ENCODE measurements around the gene TMEM269. TPM values are rescaled to one million over a fixed set of nuclear protein-coding genes. Genes with fewer than 3 reads are reported as not detected.

TMEM269 gene
- total RNA-seq, 5 donors from 2014 or later (not counting 1 experiment from before 2014, with no cell fraction given): 0.20 to 1.7 (median 0.88) TPM

GRCh38 chr1:42784547-42784945 is 245 bp upstream of the TMEM269 start:
- ChIA-PET CTCF (no interaction called here), POLR2A (interaction anchor here in 1 of 2 donors (0.6 kb wide), 1 partner anchor 215 kb away, joined by 4 read pairs; no protein-coding TSS in a partner anchor)
- ATAC-seq (replicated peaks in 1 of 4): no peak
- peaks cover 0 to 4% of the 10 kb centered on the region in 2 experiments for H3K27me3 ChIP-seq (replicated peaks in 1 of 2; ENCODE audit: control insufficient read depth in 2 of 2, extremely low read depth in 1 of 2, insufficient read depth in 2 of 2, low read length in 1 of 2)
- Mint-ChIP-seq H3K27me3 (no peaks in the 10 kb centered on the region), H3K27ac (no peak overlapping the region), H3K4me1 (peaks cover 14 to 20% (median 16%) of the 10 kb centered on the region in 3 donors), H3K9me3 (no peaks in the 10 kb centered on the region), H3K4me3 (peak overlapping the region; percentile 76 to 83 (median 78)), H3K36me3 (peaks cover 16% of the 10 kb centered on the region)
- no peak overlapping the region for H3K27ac ChIP-seq (ENCODE audit: low read length)
- no peaks in the 10 kb centered on the region for H3K9me3 ChIP-seq
- peak overlapping the region; percentile 55 to 63 for H3K4me3 ChIP-seq (ENCODE audit: control insufficient read depth in 1 of 2, extremely low read depth in 1 of 2, low read length in 1 of 2)
- peaks cover 0 to 13% of the 10 kb centered on the region in 2 donors for H3K36me3 ChIP-seq (ENCODE audit: control insufficient read depth in 2 of 2, extremely low read depth in 1 of 2, insufficient read depth in 1 of 2, low read length in 1 of 2)
- DNase-seq: no peak
- over 99% methylated on average over 14 of the region's 18 CpGs for WGBS (ENCODE audit: insufficient coverage)
- H3K4me1 ChIP-seq (ENCODE audit: control insufficient read depth in 1 of 2, extremely low read depth in 1 of 2, insufficient read depth in 2 of 2, low read length in 2 of 2): peaks cover 2 to 15% of the 10 kb centered on the region in 2 experiments

- Histone ChIP-seq H3K4me1 (ENCODE audit: control insufficient read depth in 1 of 2, extremely low read depth in 1 of 2, insufficient read depth in 2 of 2, low read length in 2 of 2) (peaks cover 2 to 15% of the 10 kb centered on the region in 2 experiments), H3K9me3 (no peaks in the 10 kb centered on the region), H3K27me3 (replicated peaks in 1 of 2; ENCODE audit: control insufficient read depth in 2 of 2, extremely low read depth in 1 of 2, insufficient read depth in 2 of 2, low read length in 1 of 2) (peaks cover 0 to 4% of the 10 kb centered on the region in 2 experiments), H3K4me3 (ENCODE audit: control insufficient read depth in 1 of 2, extremely low read depth in 1 of 2, low read length in 1 of 2) (no peak overlapping the region), H3K36me3 (ENCODE audit: control insufficient read depth in 2 of 2, extremely low read depth in 1 of 2, insufficient read depth in 1 of 2, low read length in 1 of 2) (peaks cover 0 to 3% of the 10 kb centered on the region in 2 donors), H3K27ac (ENCODE audit: low read length) (no peak overlapping the region)
- no peak for DNase-seq
- H3K9me3 Mint-ChIP-seq: no peaks in the 10 kb centered on the region
- H3K4me1 Mint-ChIP-seq: peaks cover 14 to 20% (median 16%) of the 10 kb centered on the region in 3 donors
- H3K27me3 Mint-ChIP-seq: no peaks in the 10 kb centered on the region
- H3K27ac Mint-ChIP-seq: peak overlapping the region in 1 of 2 donors; percentile 76
- peaks cover 6% of the 10 kb centered on the region for H3K36me3 Mint-ChIP-seq
- whole genome bisulfite sequencing (ENCODE audit: insufficient coverage): 100% methylated on average over 2 of the region's 5 CpGs
- POLR2A ChIA-PET: no interaction called here
- peak overlapping the region; percentile 76 to 83 (median 78) for H3K4me3 Mint-ChIP-seq
- no peak for ATAC-seq (replicated peaks in 1 of 4)
- CTCF ChIA-PET: no interaction called here
Measured at GRCh38 chr1:42786097-42786496, 1.3 kb downstream of the TMEM269 start.

GRCh38 chr1:42788021-42788420 is 3.2 kb downstream of the TMEM269 start:
- Histone ChIP-seq H3K27ac (ENCODE audit: low read length) (no peak overlapping the region), H3K27me3 (replicated peaks in 1 of 2; ENCODE audit: control insufficient read depth in 2 of 2, extremely low read depth in 1 of 2, insufficient read depth in 2 of 2, low read length in 1 of 2) (peaks cover 0 to 4% of the 10 kb centered on the region in 2 experiments), H3K9me3 (no peaks in the 10 kb centered on the region), H3K4me3 (ENCODE audit: control insufficient read depth in 1 of 2, extremely low read depth in 1 of 2, low read length in 1 of 2) (no peak overlapping the region), H3K36me3 (ENCODE audit: control insufficient read depth in 2 of 2, extremely low read depth in 1 of 2, insufficient read depth in 1 of 2, low read length in 1 of 2) (peaks cover 0 to under 1% of the 10 kb centered on the region in 2 donors), H3K4me1 (ENCODE audit: control insufficient read depth in 1 of 2, extremely low read depth in 1 of 2, insufficient read depth in 2 of 2, low read length in 2 of 2) (peaks cover 2 to 15% of the 10 kb centered on the region in 2 experiments)
- WGBS (ENCODE audit: insufficient coverage): 100% methylated on average over 1 of the region's 1 CpG
- Mint-ChIP-seq H3K9me3 (no peaks in the 10 kb centered on the region), H3K36me3 (no peaks in the 10 kb centered on the region), H3K4me3 (no peak overlapping the region), H3K27ac (no peak overlapping the region), H3K4me1 (peaks cover 14 to 20% (median 16%) of the 10 kb centered on the region in 3 donors), H3K27me3 (no peaks in the 10 kb centered on the region)
- CTCF ChIA-PET: interaction anchor here in 1 of 2 donors (0.6 kb wide), 1 partner anchor 9 kb away, joined by 3 read pairs; no protein-coding TSS in a partner anchor
- no peak for DNase-seq
- POLR2A ChIA-PET: no interaction called here
- ATAC-seq (replicated peaks in 1 of 4): no peak

- no peaks in the 10 kb centered on the region for H3K36me3 Mint-ChIP-seq
- no peak overlapping the region for H3K27ac Mint-ChIP-seq
- H3K9me3 ChIP-seq: no peaks in the 10 kb centered on the region
- H3K4me1 ChIP-seq (ENCODE audit: control insufficient read depth in 1 of 2, extremely low read depth in 1 of 2, insufficient read depth in 2 of 2, low read length in 2 of 2): no peaks in the 10 kb centered on the region
- ATAC-seq (replicated peaks in 1 of 4) (no peak), DNase-seq (no peak)
- H3K27me3 ChIP-seq (replicated peaks in 1 of 2; ENCODE audit: control insufficient read depth in 2 of 2, extremely low read depth in 1 of 2, insufficient read depth in 2 of 2, low read length in 1 of 2): no peaks in the 10 kb centered on the region
- no peaks in the 10 kb centered on the region for H3K36me3 ChIP-seq (ENCODE audit: control insufficient read depth in 2 of 2, extremely low read depth in 1 of 2, insufficient read depth in 1 of 2, low read length in 1 of 2)
- WGBS (ENCODE audit: insufficient coverage): 93% methylated on average over 2 of the region's 2 CpGs
- no peak overlapping the region for H3K4me3 ChIP-seq (ENCODE audit: control insufficient read depth in 1 of 2, extremely low read depth in 1 of 2, low read length in 1 of 2)
- H3K27ac ChIP-seq (ENCODE audit: low read length): no peak overlapping the region
- ChIA-PET POLR2A (interaction anchor here in 1 of 2 donors (0.6 kb wide), 1 partner anchor 592 kb away, joined by 3 read pairs; no protein-coding TSS in a partner anchor), CTCF (no interaction called here)
- H3K4me3 Mint-ChIP-seq: no peak overlapping the region
- no peaks in the 10 kb centered on the region for H3K9me3 Mint-ChIP-seq
- no peaks in the 10 kb centered on the region for H3K4me1 Mint-ChIP-seq
- H3K27me3 Mint-ChIP-seq: no peaks in the 10 kb centered on the region
Measured at GRCh38 chr1:42793824-42794223, 9.0 kb downstream of the TMEM269 start.

- Mint-ChIP-seq H3K9me3 (no peaks in the 10 kb centered on the region), H3K4me3 (no peak overlapping the region), H3K4me1 (no peaks in the 10 kb centered on the region), H3K27me3 (no peaks in the 10 kb centered on the region), H3K27ac (no peak overlapping the region), H3K36me3 (no peaks in the 10 kb centered on the region)
- ChIA-PET CTCF (no interaction called here), POLR2A (no interaction called here)
- Histone ChIP-seq H3K27ac (ENCODE audit: low read length) (no peak overlapping the region), H3K4me3 (ENCODE audit: control insufficient read depth in 1 of 2, extremely low read depth in 1 of 2, low read length in 1 of 2) (no peak overlapping the region), H3K9me3 (no peaks in the 10 kb centered on the region), H3K4me1 (ENCODE audit: control insufficient read depth in 1 of 2, extremely low read depth in 1 of 2, insufficient read depth in 2 of 2, low read length in 2 of 2) (no peaks in the 10 kb centered on the region), H3K36me3 (ENCODE audit: control insufficient read depth in 2 of 2, extremely low read depth in 1 of 2, insufficient read depth in 1 of 2, low read length in 1 of 2) (no peaks in the 10 kb centered on the region), H3K27me3 (replicated peaks in 1 of 2; ENCODE audit: control insufficient read depth in 2 of 2, extremely low read depth in 1 of 2, insufficient read depth in 2 of 2, low read length in 1 of 2) (no peaks in the 10 kb centered on the region)
- DNase-seq: no peak
- WGBS (ENCODE audit: insufficient coverage): 83% methylated on average over 1 of the region's 3 CpGs
- ATAC-seq (replicated peaks in 1 of 4): no peak
Measured at GRCh38 chr1:42797414-42797813, 12.6 kb downstream of the TMEM269 start.

- H3K27ac ChIP-seq (ENCODE audit: low read length): no peak overlapping the region
- no peaks in the 10 kb centered on the region for H3K36me3 ChIP-seq (ENCODE audit: control insufficient read depth in 2 of 2, extremely low read depth in 1 of 2, insufficient read depth in 1 of 2, low read length in 1 of 2)
- Mint-ChIP-seq H3K9me3 (no peaks in the 10 kb centered on the region), H3K36me3 (no peaks in the 10 kb centered on the region), H3K27me3 (no peaks in the 10 kb centered on the region), H3K4me3 (no peak overlapping the region), H3K4me1 (no peaks in the 10 kb centered on the region), H3K27ac (no peak overlapping the region)
- no peaks in the 10 kb centered on the region for H3K27me3 ChIP-seq (replicated peaks in 1 of 2; ENCODE audit: control insufficient read depth in 2 of 2, extremely low read depth in 1 of 2, insufficient read depth in 2 of 2, low read length in 1 of 2)
- WGBS (ENCODE audit: insufficient coverage): 53% methylated on average over 4 of the region's 5 CpGs
- no peak overlapping the region for H3K4me3 ChIP-seq (ENCODE audit: control insufficient read depth in 1 of 2, extremely low read depth in 1 of 2, low read length in 1 of 2)
- H3K9me3 ChIP-seq: no peaks in the 10 kb centered on the region
- H3K4me1 ChIP-seq (ENCODE audit: control insufficient read depth in 1 of 2, extremely low read depth in 1 of 2, insufficient read depth in 2 of 2, low read length in 2 of 2): no peaks in the 10 kb centered on the region
- DNase-seq: no peak
- ChIA-PET POLR2A (no interaction called here), CTCF (no interaction called here)
- ATAC-seq (replicated peaks in 1 of 4): no peak
Measured at GRCh38 chr1:42797979-42798378, 13.2 kb downstream of the TMEM269 start.
